SW 1271 (cell line): Measurements from ENCODE around the gene METRN.

Experiments used
- DNase-seq, 2 experiments: peaks; one replicate each; lab custom pipeline; 2025; lab: John Stamatoyannopoulos, UW

Gene METRN

GRCh38 chr16:759110-759910 lies 44.4 kb downstream of the METRN start:
- DNase-seq: no peak

GRCh38 chr16:760065-760464 lies 45.1 kb downstream of the METRN start:
- no peak for DNase-seq

- DNase-seq: no peak
Measured at GRCh38 chr16:760545-761343, 45.8 kb downstream of the METRN start, which contains the start of gene MSLN. Gene MSLN (plus strand): TSS chr16:760734. CDS start chr16:762681, 1,947 bp downstream.

GRCh38 chr16:761625-762513 lies 47.0 kb downstream of the METRN start:
- DNase-seq: no peak

GRCh38 chr16:762595-763268 lies 47.8 kb downstream of the METRN start:
- DNase-seq: no peak

GRCh38 chr16:763369-764183 lies 48.7 kb downstream of the METRN start:
- no peak for DNase-seq

- no peak for DNase-seq
Measured at GRCh38 chr16:764184-764750, 49.3 kb downstream of the METRN start.

GRCh38 chr16:764848-765487 lies 50.0 kb downstream of the METRN start:
- no peak for DNase-seq

- DNase-seq: no peak
Measured at GRCh38 chr16:765488-765865, 50.6 kb downstream of the METRN start.

GRCh38 chr16:766008-766819 lies 51.3 kb downstream of the METRN start:
- no peak for DNase-seq

GRCh38 chr16:766820-767640 lies 52.1 kb downstream of the METRN start:
- no peak for DNase-seq

GRCh38 chr16:767743-768235 lies 52.9 kb downstream of the METRN start:
- no peak for DNase-seq

GRCh38 chr16:768428-768827 lies 53.5 kb downstream of the METRN start:
- DNase-seq: no peak
